H1 (cell line): Measurements from ENCODE around the gene EPHB3. TPM values are rescaled to one million over a fixed set of nuclear protein-coding genes. Genes with fewer than 3 reads are reported as not detected.

Experiments
- BRCA1 ChIP-seq: IDR thresholded peaks from 2 replicates; pipeline ENCODE4 v1.6.1; 2012; ENCODE audit warnings: low read depth, low read length, improper control_type of control experiment
- EGR1 ChIP-seq: IDR thresholded peaks from 2 replicates; pipeline ENCODE4 v1.6.1; 2011; ENCODE audit warnings: low read depth, low read length, borderline replicate concordance
- EZH2 ChIP-seq: fragments of 200-600 bp; sonication (generic); IDR thresholded peaks from 2 replicates; pipeline ENCODE4 v1.7.1; 2012; ENCODE audit warnings: low read depth, mild to moderate bottlenecking, moderate library complexity, low read length, inconsistent platforms; ENCODE audit not compliant: severe bottlenecking
- GTF2F1 ChIP-seq: IDR thresholded peaks from 2 replicates; pipeline ENCODE4 v1.6.1; 2012; ENCODE audit warnings: low read depth, low read length, improper control_type of control experiment, borderline replicate concordance
- KDM5A ChIP-seq: fragments of 200-600 bp; IDR thresholded peaks from 2 replicates; pipeline ENCODE4 v1.7.1; 2012; ENCODE audit warnings: mild to moderate bottlenecking, low read length, inconsistent platforms, mixed read lengths
- USF2 ChIP-seq: IDR thresholded peaks from 2 replicates; pipeline ENCODE4 v1.6.1; 2011; ENCODE audit warnings: low read length, improper control_type of control experiment
- polyA plus RNA-seq, 7 experiments: library from polyadenylated mRNA; depleted of rRNA in 3 of 7; stranded (reverse) in 5 of 7; unstranded in 2 of 7; fragments of >200 nt in 5 of 7; fragments of 200-250 nt in 2 of 7; gene quantifications; 1 replicate in 5 of 7; 2 replicates in 1 of 7; 4 replicates in 1 of 7; pipeline versions ENCODE4 v1.2.1 to v1.2.3, GENCODE V29; 2011 to 2013; ENCODE audit warnings: missing spikeins in 2 of 7, mixed read lengths in 2 of 7
- total RNA-seq: library from RNA; stranded (reverse); fragmentation: NEBNext Ultra II Directional; extraction: Animal tissue kit (Norgen Biotek cat#: 25700); gene quantifications from 2 replicates; pipeline ENCODE4 v1.2.1, GENCODE V29; 2021

The EPHB3 gene
- total and polyA plus RNA-seq, 2 of the 8 experiments (the other 6 are each of a cell fraction or from before 2014, with no cell fraction given), result 0.41 to 0.91 TPM

GRCh38 chr3:184551103-184551502 is 10.5 kb upstream of the EPHB3 start (continued):
- no peak for TF ChIP-seq BRCA1
- TF ChIP-seq GTF2F1, result no peak
- no peak for TF ChIP-seq EGR1
- no peak for TF ChIP-seq KDM5A
- TF ChIP-seq EZH2, result no peak
- TF ChIP-seq USF2, result no peak
